Fibroblast of the aortic adventitia (primary cell): Measurements from ENCODE around the gene CCL5. TPM values are rescaled to one million over a fixed set of nuclear protein-coding genes. Genes with fewer than 3 reads are reported as not detected.
"Not testable (repeated sequence)": the region's sequence is repeated elsewhere in the genome, so short reads cannot be mapped to it uniquely, and the experiment has no call there.

Source experiments
- DNase-seq: peaks from one replicate; pipeline ENCODE4 v3.0.0-alpha.2; 2010; ENCODE audit warnings: low read depth
- H3K4me3 ChIP-seq: 2 replicates; pipeline ENCODE4 v1.5.1; 2011; ENCODE audit warnings: low read depth, mild to moderate bottlenecking, control low read depth, low read length, moderate library complexity
- CTCF ChIP-seq: IDR thresholded peaks from 2 replicates; pipeline ENCODE4 v1.5.1; 2011; ENCODE audit warnings: mild to moderate bottlenecking, low read length, control low read depth, inconsistent platforms; ENCODE audit not compliant: insufficient read depth
- total RNA-seq: library from RNA; depleted of rRNA; stranded (reverse); fragments of >200 nt; gene quantifications from 2 replicates; pipeline ENCODE4 v1.2.3, GENCODE V29; 2012; ENCODE audit warnings: low replicate concordance

The CCL5 gene
- total RNA-seq, 1 donor = not detected

- no peak for DNase-seq
- no peak for TF ChIP-seq CTCF
- H3K4me3 ChIP-seq = no peak overlapping the region
These were observed 20.1 kb upstream of the CCL5 start for GRCh38 chr17:35900280-35900679.

GRCh38 chr17:35898283-35899070 is 18.3 kb upstream of the CCL5 start:
- DNase-seq = no peak
- H3K4me3 ChIP-seq = no peak overlapping the region
- no peak for TF ChIP-seq CTCF

GRCh38 chr17:35897772-35898171 is 17.6 kb upstream of the CCL5 start:
- DNase-seq, H3K4me3 ChIP-seq: not testable (repeated sequence)

- no peak for TF ChIP-seq CTCF
- H3K4me3 ChIP-seq = no peak overlapping the region
- DNase-seq = peak; percentile 78
These were observed 15.8 kb upstream of the CCL5 start for GRCh38 chr17:35895636-35896587.

GRCh38 chr17:35894206-35894605 is 14.0 kb upstream of the CCL5 start:
- no peak for TF ChIP-seq CTCF
- H3K4me3 ChIP-seq = no peak overlapping the region

GRCh38 chr17:35893751-35894150 is 13.6 kb upstream of the CCL5 start:
- DNase-seq = no peak
- TF ChIP-seq CTCF = no peak
- H3K4me3 ChIP-seq = no peak overlapping the region

More at GRCh38 chr17:35894206-35894605, 14.0 kb upstream of the CCL5 start:
- DNase-seq = no peak
